ENCODE data around the gene CNNM3.
"Not testable (repeated sequence)": the region's sequence is repeated elsewhere in the genome, so short reads cannot be mapped to it uniquely, and the experiment has no call there.

DNA sequence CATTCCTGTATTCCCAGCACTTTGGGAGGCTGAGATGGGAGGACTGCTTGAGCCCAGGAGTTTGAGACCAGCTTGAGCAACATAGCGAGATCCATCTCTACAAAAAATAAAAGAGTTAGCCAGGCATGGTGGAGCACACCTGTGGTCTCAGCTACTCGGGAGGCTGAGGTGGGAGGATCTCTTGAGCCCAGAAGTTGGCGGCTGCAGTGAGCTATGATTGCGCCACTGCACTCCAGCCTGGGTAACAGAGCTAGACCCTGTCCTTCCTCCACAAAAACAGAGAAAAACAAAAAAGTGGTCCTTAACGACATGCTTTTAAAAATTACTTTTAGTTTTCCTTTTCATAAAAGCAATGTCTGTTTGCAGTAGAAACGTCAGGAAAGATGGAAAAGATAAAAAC lies 19.6 kb upstream of the CNNM3 start:
- TF ChIP-seq, protein P1, sequence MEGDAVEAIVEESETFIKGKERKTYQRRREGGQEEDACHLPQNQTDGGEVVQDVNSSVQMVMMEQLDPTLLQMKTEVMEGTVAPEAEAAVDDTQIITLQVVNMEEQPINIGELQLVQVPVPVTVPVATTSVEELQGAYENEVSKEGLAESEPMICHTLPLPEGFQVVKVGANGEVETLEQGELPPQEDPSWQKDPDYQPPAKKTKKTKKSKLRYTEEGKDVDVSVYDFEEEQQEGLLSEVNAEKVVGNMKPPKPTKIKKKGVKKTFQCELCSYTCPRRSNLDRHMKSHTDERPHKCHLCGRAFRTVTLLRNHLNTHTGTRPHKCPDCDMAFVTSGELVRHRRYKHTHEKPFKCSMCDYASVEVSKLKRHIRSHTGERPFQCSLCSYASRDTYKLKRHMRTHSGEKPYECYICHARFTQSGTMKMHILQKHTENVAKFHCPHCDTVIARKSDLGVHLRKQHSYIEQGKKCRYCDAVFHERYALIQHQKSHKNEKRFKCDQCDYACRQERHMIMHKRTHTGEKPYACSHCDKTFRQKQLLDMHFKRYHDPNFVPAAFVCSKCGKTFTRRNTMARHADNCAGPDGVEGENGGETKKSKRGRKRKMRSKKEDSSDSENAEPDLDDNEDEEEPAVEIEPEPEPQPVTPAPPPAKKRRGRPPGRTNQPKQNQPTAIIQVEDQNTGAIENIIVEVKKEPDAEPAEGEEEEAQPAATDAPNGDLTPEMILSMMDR (IDR thresholded peaks at IDR 0.05; ENCODE audit: insufficient read depth, low read length, poor library complexity, severe bottlenecking) = not testable (repeated sequence)
- TF ChIP-seq EZH2phosphoT487 (conservative IDR thresholded peaks at IDR 0.05; ENCODE audit: low read length) = not testable (repeated sequence)
